Stimulated activated CD8-positive, alpha-beta memory T cell treated with anti-CD3 and anti-CD28 coated beads, Interleukin-4, amount 100 ng/mL, for 4 hours (primary cell): ENCODE data around the gene MITF.

Experiments
- DNase-seq, 2 donors: peaks; one replicate each; pipeline ENCODE4 v3.0.0-alpha.2; 2020; ENCODE audit warnings: low read depth in 2 of 2, low spot score in 1 of 2

Gene MITF

DNA sequence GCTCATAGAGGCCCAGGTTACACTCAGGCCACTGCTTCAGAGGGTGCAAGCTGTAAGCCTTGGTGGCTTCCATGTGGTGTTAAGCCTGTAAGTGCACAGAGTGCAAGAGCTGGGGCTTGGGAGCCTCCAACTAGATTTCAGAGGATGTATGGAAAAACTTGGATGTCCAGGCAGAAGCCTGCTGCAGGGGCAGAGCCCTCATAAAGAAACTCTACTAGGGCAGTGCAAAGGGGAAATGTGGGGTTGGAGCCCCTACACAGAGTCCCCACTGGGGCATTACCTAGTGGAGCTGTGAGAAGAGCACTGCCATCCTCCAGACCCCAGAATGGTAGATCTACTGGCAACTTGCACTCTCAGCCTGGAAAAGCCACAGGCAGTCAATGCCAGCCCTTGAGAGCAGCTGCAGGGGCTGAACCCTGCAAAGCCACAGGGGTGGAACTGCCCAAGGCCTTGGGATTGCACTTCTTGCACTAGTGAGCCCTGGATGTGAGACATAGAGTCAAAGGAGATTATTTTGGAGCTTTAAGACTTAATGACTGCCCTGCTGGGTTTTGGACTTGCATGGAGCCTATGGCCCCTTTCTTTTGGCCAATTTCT, 14.0 kb downstream of the MITF start:
- no peak for DNase-seq

- DNase-seq, result no peak
Measured at GRCh38 chr3:69755795-69756194, 16.5 kb downstream of the MITF start.

DNA sequence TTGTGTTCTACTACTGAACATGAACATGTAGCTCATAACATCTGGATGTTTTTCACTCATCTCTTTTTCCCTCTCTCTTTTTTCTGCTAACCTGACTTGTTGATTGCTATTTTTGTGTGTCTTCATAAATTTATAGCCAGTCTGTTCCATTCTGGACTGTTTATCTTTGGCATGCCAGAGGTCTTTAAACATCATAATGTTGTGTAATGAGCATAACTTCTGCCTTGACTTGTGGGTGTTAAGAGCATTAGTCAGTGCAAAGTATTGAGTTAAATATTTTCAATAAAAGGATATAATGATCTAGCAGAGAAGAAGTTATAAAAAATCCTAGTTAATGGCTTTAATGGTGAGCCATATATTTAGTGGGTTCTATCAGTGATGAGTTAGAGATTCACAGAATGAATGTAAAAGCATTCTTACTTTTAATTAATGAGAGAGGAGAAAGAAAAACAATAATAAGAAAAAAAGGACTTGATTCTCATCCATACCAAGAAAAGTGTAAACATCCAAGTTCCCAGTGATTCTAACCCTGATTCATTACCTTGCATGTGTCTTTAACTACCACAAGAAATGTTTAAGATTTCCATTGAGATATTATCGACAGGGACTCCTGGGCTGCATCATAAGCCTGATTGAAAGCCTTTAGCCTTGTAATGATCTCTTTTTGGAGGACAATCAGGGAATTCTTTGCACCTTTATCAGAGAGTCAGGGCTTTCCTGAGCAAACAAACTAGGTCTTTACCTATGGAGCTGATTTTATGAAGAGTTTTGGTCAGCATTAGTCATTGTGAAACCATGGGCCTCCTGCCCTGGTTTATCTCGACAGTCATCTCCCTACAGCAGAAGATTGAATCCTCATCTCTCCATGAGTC, 22.9 kb downstream of the MITF start:
- no peak for DNase-seq

GRCh38 chr3:69762768-69763229, 23.5 kb downstream of the MITF start:
- no peak for DNase-seq

DNA sequence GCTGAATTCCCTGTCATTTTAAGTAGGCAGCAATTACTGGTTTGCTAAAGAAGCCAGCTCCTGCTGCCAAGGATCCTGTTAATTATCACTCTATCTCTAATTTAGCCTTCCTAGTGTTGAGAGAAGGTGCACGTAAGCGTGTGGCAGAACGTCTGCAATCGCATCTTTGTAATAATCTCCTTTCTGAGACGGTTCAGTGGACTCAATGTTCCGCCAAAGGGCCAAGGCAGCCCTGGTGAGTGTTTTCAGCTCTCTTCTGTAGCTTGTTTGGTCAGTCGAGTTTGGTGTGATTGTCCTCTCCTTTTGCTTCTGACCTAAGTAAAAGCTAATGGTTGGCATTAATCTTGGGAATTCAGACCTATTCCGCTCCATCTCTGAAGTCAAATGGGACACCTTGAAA, 24.2 kb downstream of the MITF start:
- DNase-seq, result no peak

- DNase-seq, result no peak
Measured at GRCh38 chr3:69764121-69764741, 25.0 kb downstream of the MITF start.

- DNase-seq, result no peak
Measured at GRCh38 chr3:69764861-69765260, 25.6 kb downstream of the MITF start.

DNA sequence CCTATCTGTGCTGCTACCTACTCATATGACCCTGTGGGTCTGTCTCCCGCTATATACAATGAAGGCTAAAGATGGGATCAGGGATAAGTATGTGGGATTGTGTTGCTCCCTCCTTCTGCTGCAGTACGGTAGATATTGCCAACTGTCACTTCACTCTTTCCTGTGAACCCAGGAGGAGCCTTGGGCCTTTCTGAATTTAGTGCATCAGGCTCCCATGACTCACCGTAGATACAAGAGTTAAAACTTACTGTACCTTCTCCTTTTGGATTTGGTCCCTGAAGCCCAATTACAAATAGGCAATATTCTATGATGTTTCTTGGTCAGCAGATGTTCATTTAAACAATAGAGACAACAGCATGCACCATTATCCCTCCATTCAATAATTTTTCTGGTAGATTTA, 27.4 kb downstream of the MITF start:
- no peak for DNase-seq

GRCh38 chr3:69767571-69767970, 28.3 kb downstream of the MITF start:
- no peak for DNase-seq

GRCh38 chr3:69768438-69768837, 29.2 kb downstream of the MITF start:
- no peak for DNase-seq

- no peak for DNase-seq
Measured at GRCh38 chr3:69770219-69770618, 31.0 kb downstream of the MITF start.

GRCh38 chr3:69770976-69771634, 31.8 kb downstream of the MITF start:
- DNase-seq, result no peak

- no peak for DNase-seq
Measured at GRCh38 chr3:69772152-69772867, 33.0 kb downstream of the MITF start.

DNA sequence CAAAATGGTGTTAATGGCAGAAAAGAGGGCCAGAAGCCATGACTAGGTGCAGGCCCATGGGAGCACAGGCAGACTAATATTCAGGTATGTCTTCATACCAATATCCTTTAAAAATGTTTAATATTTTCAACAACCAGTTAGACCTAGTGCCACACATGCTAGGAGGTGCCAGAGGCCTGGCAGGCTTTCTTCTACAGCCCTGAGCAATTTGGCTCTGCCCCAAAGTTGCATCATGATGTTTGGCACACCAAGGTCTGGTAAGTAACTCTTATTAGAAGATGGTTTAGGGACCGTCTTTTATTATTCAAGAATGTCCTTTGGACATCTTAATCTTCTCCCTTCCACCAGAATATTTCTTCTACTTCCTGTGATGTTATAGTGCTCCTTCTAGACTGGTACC, 34.8 kb downstream of the MITF start:
- DNase-seq, result no peak

GRCh38 chr3:69775751-69776150, 36.5 kb downstream of the MITF start:
- DNase-seq, result no peak

DNA sequence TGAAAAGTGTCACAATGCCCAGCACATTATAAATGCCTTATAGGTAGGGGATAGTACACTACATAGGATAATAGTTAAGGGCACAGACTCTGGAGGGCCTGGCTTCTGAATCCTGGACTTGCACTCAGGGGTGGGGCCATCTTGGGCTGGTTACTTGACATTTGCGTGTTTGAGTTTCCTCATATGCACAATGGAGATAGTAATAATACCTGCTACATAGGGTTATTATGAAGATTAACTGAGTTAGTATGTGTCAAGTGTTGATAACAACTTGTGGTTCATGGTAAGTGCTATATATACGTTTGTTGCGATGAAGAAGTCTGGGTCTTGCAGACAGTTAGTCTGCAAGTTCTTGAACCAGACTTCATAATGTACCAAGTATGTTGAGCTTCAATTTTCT, 37.0 kb downstream of the MITF start:
- DNase-seq, result no peak

DNA sequence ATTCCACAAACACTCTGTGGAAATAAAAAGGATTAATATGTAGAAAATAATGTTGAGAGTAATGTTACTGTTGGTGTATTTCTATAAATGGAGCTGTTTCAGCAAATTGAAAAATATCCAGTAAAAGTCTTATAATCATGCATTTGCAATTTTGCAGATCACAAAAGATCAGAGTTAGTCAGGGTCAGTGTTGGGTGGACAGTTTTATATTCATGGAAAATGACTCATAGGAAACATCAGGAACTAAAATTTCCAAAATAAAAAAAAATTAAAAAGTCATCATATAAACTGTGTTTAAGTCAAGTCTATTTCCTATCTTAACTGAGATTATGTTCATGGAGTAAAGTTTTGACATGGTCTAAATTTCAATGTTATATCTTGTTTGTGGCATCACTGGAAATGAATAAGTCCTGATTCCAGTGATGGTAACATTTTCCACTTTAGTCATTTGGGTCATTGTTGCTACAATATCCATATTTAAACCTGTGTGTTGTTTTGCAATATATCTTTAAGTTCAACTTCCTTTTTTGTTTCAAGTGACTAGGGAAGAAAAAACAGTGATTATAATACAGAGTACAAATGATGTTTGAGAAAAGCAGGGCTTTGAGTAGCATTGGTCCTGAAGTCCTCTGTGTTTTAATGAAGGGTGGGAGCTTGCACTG, 37.8 kb downstream of the MITF start:
- DNase-seq, result no peak

DNA sequence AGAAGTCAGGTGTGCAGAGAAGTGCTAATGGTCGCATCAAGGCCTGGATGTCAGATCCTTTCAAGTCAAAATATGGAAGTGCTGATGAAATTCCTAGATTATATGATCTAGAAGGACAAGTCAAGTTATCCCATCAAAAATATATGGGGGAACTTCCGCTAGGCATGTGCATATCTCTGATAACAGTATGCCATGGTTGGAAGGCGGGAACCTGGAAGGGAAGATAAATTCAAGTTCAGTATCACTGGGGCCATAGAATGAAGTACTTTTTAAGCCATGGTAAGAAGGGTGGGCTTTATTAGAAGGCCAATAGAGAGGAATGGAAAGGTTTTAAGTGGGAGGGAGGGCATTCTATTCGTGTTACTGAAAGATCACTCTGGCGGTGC, 38.3 kb downstream of the MITF start:
- no peak for DNase-seq

GRCh38 chr3:69781593-69781992, 42.3 kb downstream of the MITF start:
- DNase-seq, result no peak

DNA sequence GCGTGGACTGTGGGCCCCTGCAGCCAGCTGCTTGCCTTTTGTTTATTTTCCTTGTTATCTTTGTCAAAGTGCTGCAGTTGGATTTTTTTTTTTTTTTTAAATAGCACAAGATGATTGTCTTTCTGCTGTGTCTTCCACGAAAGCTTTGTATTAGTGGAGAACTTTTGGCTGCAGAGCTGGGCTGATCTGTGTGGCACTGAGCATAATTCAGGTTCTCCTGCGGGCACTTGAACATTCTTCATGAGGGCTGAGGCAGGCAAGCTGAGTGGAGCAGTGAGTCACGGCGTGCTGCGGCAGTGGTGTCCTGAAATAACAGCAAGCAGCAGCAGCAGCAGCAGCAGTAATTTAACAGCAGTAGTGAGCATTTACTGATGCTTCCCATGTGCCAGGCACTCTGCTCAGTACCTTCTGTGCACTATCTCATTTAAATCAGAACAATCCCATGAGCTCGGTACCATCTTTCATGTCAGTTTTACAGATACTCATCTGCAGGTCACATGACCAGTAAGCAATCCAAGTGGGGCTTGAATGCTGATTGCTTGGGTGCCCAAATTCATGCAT, 45.8 kb downstream of the MITF start:
- DNase-seq, result no peak
